WTC11 (cell line): ENCODE data around the gene UGGT1. TPM values are rescaled to one million over a fixed set of nuclear protein-coding genes. Genes with fewer than 3 reads are reported as not detected.

Source experiments
- ATAC-seq: fragments of 200-7000 bp; cut with Tn5 transposase; 2 replicates; pipeline ENCODE4 v1.10.0; 2021; ENCODE audit warnings: mild to moderate bottlenecking, moderate library complexity
- CTCF ChIA-PET: fragments of 300-600 bp; sonication (Branson Sonifier 250); formaldehyde crosslinking; loops from one replicate; lab custom pipeline; 2021; ENCODE audit warnings: antibody characterized with exemption; lab: Charles Lee
- POLR2A ChIA-PET: fragments of 350-600 bp; sonication (Branson Sonifier 250); formaldehyde crosslinking; loops from one replicate; lab custom pipeline; 2021; ENCODE audit warnings: antibody characterized with exemption; lab: Charles Lee
- DNase-seq: peaks from one replicate; pipeline ENCODE4 v3.0.0; 2021; ENCODE audit warnings: low spot score
- H3K27ac Mint-ChIP-seq: 2 replicates; pipeline ENCODE4 v1.8.0; 2021; ENCODE audit warnings: mixed read lengths
- H3K27me3 Mint-ChIP-seq: 2 replicates; pipeline ENCODE4 v1.8.0; 2021; ENCODE audit warnings: low read depth, mild to moderate bottlenecking, moderate library complexity, mixed read lengths
- H3K36me3 Mint-ChIP-seq: 2 replicates; pipeline ENCODE4 v1.8.0; 2021; ENCODE audit warnings: mixed read lengths
- H3K4me1 Mint-ChIP-seq: 2 replicates; pipeline ENCODE4 v1.8.0; 2022; ENCODE audit warnings: mixed read lengths
- H3K4me3 Mint-ChIP-seq: 2 replicates; pipeline ENCODE4 v1.8.0; 2021; ENCODE audit warnings: mild to moderate bottlenecking, moderate library complexity, mixed read lengths
- H3K9me3 Mint-ChIP-seq: 2 replicates; pipeline ENCODE4 v1.8.0; 2021; ENCODE audit warnings: mixed read lengths
- ATF1 ChIP-seq: sonication (generic); formaldehyde crosslinking; IDR thresholded peaks from 2 replicates; pipeline ENCODE4 v1.8.1; 2023; ENCODE audit warnings: mild to moderate bottlenecking, moderate library complexity, missing genetic modification reagents
- ELF4 ChIP-seq: sonication (generic); formaldehyde crosslinking; IDR thresholded peaks from 2 replicates; pipeline ENCODE4 v1.8.1; 2022; ENCODE audit warnings: low read depth, mild to moderate bottlenecking, moderate library complexity, missing genetic modification reagents
- FOXJ3 ChIP-seq: sonication (generic); formaldehyde crosslinking; IDR thresholded peaks from 2 replicates; pipeline ENCODE4 v1.9.0; 2021; ENCODE audit warnings: missing genetic modification reagents, mild to moderate bottlenecking, borderline replicate concordance
- HMGA2 ChIP-seq: fragments of 250-450 bp; sonication (Bioruptor Pico); IDR thresholded peaks from 2 replicates; pipeline ENCODE4 v1.4.0; 2021; ENCODE audit warnings: mild to moderate bottlenecking, moderate library complexity
- JUN ChIP-seq: sonication (generic); formaldehyde crosslinking; IDR thresholded peaks from 2 replicates; pipeline ENCODE4 v1.8.0; 2023; ENCODE audit warnings: mild to moderate bottlenecking, missing genetic modification reagents
- MXD4 ChIP-seq: fragments of 250-450 bp; sonication (Bioruptor Pico); IDR thresholded peaks from 2 replicates; pipeline ENCODE4 v1.8.0; 2021; ENCODE audit warnings: mild to moderate bottlenecking, moderate library complexity, borderline replicate concordance
- NFYB ChIP-seq: sonication (generic); formaldehyde crosslinking; conservative IDR thresholded peaks from 2 replicates; pipeline ENCODE4 v1.8.0; 2022; ENCODE audit warnings: low read depth, missing genetic modification reagents
- NR3C1 ChIP-seq: sonication (generic); formaldehyde crosslinking; conservative IDR thresholded peaks from 2 replicates; pipeline ENCODE4 v1.8.1; 2023; ENCODE audit warnings: low read depth, mild to moderate bottlenecking, missing genetic modification reagents
- PRRX2 ChIP-seq: fragments of 250-450 bp; sonication (Bioruptor Pico); IDR thresholded peaks from 2 replicates; pipeline ENCODE4 v1.8.0; 2021; ENCODE audit warnings: mild to moderate bottlenecking
- ZNF317 ChIP-seq: sonication (generic); formaldehyde crosslinking; IDR thresholded peaks from 2 replicates; pipeline ENCODE4 v1.8.1; 2023; ENCODE audit warnings: low read depth, mild to moderate bottlenecking, moderate library complexity, missing genetic modification reagents, borderline replicate concordance
- ZNF396 ChIP-seq: fragments of 250-450 bp; sonication (Bioruptor Pico); IDR thresholded peaks from 2 replicates; pipeline ENCODE4 v1.8.0; 2021; ENCODE audit warnings: mild to moderate bottlenecking, moderate library complexity, borderline replicate concordance
- total RNA-seq: library from RNA; stranded (reverse); gene quantifications from 3 replicates; pipeline ENCODE4 v1.2.3, GENCODE V29; 2021
- TF ChIP-seq, protein P1 (sequence below): sonication (generic); formaldehyde crosslinking; IDR thresholded peaks from 2 replicates; pipeline ENCODE4 v1.8.1; 2022; ENCODE audit warnings: low read depth, missing genetic modification reagents, borderline replicate concordance
- TF ChIP-seq, protein P2 (sequence below): sonication (generic); formaldehyde crosslinking; IDR thresholded peaks from 2 replicates; pipeline ENCODE4 v1.8.1; 2022; ENCODE audit warnings: mild to moderate bottlenecking, missing genetic modification reagents, moderate library complexity, borderline replicate concordance
- TF ChIP-seq, protein P3 (sequence below): fragments of 250-450 bp; sonication (Bioruptor Pico); IDR thresholded peaks from 2 replicates; pipeline ENCODE4 v1.8.0; 2021; ENCODE audit warnings: mild to moderate bottlenecking
- TF ChIP-seq, protein P4 (sequence below): fragments of 250-450 bp; sonication (Bioruptor Pico); IDR thresholded peaks from 2 replicates; pipeline ENCODE4 v1.9.0; 2021; ENCODE audit warnings: mild to moderate bottlenecking
- TF ChIP-seq, protein P5 (sequence below): sonication (generic); formaldehyde crosslinking; IDR thresholded peaks from 2 replicates; pipeline ENCODE4 v1.8.0; 2023; ENCODE audit warnings: mild to moderate bottlenecking, missing genetic modification reagents
- TF ChIP-seq, protein P6 (sequence below): sonication (generic); formaldehyde crosslinking; IDR thresholded peaks from 2 replicates; pipeline ENCODE4 v1.8.0; 2022; ENCODE audit warnings: mild to moderate bottlenecking, missing genetic modification reagents
- TF ChIP-seq, protein P7 (sequence below): sonication (generic); formaldehyde crosslinking; IDR thresholded peaks from 2 replicates; pipeline ENCODE4 v1.8.0; 2022; ENCODE audit warnings: missing genetic modification reagents

UGGT1 gene
- total RNA-seq, 1 experiment from 2014 or later, result 57.9 TPM

DNA sequence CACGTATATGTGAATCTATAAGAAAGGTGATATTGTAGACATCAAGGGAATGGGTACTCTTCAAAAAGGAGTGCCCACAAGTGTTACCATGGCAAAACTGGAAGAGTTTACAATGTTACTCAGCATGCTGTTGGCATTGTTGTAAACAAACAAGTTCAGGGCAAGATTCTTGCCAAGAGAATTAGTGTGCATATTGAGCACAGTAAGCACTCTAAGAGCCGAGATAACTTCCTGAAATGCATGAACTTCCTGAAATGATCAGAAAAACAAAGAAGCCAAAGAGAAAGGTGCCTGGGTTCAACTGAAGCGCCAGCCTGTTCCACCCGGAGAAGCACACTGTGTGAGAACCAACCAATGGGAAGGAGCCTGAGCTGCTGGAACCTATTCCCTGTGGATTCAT lies 126.7 kb downstream of the UGGT1 start (continued):
- TF ChIP-seq, protein P1, sequence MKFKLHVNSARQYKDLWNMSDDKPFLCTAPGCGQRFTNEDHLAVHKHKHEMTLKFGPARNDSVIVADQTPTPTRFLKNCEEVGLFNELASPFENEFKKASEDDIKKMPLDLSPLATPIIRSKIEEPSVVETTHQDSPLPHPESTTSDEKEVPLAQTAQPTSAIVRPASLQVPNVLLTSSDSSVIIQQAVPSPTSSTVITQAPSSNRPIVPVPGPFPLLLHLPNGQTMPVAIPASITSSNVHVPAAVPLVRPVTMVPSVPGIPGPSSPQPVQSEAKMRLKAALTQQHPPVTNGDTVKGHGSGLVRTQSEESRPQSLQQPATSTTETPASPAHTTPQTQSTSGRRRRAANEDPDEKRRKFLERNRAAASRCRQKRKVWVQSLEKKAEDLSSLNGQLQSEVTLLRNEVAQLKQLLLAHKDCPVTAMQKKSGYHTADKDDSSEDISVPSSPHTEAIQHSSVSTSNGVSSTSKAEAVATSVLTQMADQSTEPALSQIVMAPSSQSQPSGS (CRISPR knock-in tag), result no peak
- TF ChIP-seq, protein P2, sequence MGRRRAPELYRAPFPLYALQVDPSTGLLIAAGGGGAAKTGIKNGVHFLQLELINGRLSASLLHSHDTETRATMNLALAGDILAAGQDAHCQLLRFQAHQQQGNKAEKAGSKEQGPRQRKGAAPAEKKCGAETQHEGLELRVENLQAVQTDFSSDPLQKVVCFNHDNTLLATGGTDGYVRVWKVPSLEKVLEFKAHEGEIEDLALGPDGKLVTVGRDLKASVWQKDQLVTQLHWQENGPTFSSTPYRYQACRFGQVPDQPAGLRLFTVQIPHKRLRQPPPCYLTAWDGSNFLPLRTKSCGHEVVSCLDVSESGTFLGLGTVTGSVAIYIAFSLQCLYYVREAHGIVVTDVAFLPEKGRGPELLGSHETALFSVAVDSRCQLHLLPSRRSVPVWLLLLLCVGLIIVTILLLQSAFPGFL (CRISPR knock-in tag), result no peak
- TF ChIP-seq ATF1, result no peak
- TF ChIP-seq, protein P3, sequence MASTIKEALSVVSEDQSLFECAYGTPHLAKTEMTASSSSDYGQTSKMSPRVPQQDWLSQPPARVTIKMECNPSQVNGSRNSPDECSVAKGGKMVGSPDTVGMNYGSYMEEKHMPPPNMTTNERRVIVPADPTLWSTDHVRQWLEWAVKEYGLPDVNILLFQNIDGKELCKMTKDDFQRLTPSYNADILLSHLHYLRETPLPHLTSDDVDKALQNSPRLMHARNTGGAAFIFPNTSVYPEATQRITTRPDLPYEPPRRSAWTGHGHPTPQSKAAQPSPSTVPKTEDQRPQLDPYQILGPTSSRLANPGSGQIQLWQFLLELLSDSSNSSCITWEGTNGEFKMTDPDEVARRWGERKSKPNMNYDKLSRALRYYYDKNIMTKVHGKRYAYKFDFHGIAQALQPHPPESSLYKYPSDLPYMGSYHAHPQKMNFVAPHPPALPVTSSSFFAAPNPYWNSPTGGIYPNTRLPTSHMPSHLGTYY (CRISPR knock-in tag), result no peak
- TF ChIP-seq, protein P4, sequence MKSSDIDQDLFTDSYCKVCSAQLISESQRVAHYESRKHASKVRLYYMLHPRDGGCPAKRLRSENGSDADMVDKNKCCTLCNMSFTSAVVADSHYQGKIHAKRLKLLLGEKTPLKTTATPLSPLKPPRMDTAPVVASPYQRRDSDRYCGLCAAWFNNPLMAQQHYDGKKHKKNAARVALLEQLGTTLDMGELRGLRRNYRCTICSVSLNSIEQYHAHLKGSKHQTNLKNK (CRISPR knock-in tag), result no peak
- TF ChIP-seq FOXJ3, result no peak

DNA sequence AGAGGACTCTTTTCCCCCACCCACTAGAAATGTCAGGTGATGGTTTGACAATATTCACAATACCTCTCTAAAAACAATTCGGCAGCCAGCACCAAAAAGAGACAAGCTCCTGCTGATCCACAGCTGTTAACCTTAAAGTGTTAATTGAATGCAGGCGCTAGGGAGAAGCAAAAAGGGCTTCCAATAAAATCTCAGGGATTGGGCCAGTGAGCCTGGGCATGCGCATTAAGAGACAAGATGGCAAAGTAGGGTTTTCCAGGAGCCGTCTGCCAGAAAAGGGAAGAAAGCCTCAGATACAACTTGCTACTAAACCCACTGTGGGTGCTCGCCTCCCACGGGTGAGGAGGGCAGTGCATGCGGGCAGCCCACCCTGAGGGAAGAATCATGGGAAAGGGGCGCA lies 128.9 kb downstream of the UGGT1 start:
- peaks cover 5% of the 10 kb centered on the region; the same call in 1 of the 2 replicates for H3K4me1 Mint-ChIP-seq
- POLR2A ChIA-PET, result no interaction called here

More for the DNA sequence above, 128.9 kb downstream of the UGGT1 start:
- DNase-seq (no peak), ATAC-seq (no peak)
- TF ChIP-seq ZNF317 (CRISPR knock-in tag) (no peak), ELF4 (CRISPR knock-in tag) (no peak), NFYB (CRISPR knock-in tag) (no peak), PRRX2 (no peak), ZNF396 (CRISPR knock-in tag) (no peak), JUN (CRISPR knock-in tag) (no peak), HMGA2 (CRISPR knock-in tag) (no peak), MXD4 (no peak), NR3C1 (CRISPR knock-in tag) (no peak)
- TF ChIP-seq, protein P5, sequence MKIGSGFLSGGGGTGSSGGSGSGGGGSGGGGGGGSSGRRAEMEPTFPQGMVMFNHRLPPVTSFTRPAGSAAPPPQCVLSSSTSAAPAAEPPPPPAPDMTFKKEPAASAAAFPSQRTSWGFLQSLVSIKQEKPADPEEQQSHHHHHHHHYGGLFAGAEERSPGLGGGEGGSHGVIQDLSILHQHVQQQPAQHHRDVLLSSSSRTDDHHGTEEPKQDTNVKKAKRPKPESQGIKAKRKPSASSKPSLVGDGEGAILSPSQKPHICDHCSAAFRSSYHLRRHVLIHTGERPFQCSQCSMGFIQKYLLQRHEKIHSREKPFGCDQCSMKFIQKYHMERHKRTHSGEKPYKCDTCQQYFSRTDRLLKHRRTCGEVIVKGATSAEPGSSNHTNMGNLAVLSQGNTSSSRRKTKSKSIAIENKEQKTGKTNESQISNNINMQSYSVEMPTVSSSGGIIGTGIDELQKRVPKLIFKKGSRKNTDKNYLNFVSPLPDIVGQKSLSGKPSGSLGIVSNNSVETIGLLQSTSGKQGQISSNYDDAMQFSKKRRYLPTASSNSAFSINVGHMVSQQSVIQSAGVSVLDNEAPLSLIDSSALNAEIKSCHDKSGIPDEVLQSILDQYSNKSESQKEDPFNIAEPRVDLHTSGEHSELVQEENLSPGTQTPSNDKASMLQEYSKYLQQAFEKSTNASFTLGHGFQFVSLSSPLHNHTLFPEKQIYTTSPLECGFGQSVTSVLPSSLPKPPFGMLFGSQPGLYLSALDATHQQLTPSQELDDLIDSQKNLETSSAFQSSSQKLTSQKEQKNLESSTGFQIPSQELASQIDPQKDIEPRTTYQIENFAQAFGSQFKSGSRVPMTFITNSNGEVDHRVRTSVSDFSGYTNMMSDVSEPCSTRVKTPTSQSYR (CRISPR knock-in tag), result no peak
- TF ChIP-seq, protein P1 (CRISPR knock-in tag), result no peak
- TF ChIP-seq, protein P6, sequence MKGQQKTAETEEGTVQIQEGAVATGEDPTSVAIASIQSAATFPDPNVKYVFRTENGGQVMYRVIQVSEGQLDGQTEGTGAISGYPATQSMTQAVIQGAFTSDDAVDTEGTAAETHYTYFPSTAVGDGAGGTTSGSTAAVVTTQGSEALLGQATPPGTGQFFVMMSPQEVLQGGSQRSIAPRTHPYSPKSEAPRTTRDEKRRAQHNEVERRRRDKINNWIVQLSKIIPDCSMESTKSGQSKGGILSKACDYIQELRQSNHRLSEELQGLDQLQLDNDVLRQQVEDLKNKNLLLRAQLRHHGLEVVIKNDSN (CRISPR knock-in tag), result no peak
- TF ChIP-seq, protein P7, sequence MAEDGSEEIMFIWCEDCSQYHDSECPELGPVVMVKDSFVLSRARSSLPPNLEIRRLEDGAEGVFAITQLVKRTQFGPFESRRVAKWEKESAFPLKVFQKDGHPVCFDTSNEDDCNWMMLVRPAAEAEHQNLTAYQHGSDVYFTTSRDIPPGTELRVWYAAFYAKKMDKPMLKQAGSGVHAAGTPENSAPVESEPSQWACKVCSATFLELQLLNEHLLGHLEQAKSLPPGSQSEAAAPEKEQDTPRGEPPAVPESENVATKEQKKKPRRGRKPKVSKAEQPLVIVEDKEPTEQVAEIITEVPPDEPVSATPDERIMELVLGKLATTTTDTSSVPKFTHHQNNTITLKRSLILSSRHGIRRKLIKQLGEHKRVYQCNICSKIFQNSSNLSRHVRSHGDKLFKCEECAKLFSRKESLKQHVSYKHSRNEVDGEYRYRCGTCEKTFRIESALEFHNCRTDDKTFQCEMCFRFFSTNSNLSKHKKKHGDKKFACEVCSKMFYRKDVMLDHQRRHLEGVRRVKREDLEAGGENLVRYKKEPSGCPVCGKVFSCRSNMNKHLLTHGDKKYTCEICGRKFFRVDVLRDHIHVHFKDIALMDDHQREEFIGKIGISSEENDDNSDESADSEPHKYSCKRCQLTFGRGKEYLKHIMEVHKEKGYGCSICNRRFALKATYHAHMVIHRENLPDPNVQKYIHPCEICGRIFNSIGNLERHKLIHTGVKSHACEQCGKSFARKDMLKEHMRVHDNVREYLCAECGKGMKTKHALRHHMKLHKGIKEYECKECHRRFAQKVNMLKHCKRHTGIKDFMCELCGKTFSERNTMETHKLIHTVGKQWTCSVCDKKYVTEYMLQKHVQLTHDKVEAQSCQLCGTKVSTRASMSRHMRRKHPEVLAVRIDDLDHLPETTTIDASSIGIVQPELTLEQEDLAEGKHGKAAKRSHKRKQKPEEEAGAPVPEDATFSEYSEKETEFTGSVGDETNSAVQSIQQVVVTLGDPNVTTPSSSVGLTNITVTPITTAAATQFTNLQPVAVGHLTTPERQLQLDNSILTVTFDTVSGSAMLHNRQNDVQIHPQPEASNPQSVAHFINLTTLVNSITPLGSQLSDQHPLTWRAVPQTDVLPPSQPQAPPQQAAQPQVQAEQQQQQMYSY (CRISPR knock-in tag), result no peak
- TF ChIP-seq, protein P3 (CRISPR knock-in tag), result no peak
- CTCF ChIA-PET, result no interaction called here
- no peaks in the 10 kb centered on the region for H3K27me3 Mint-ChIP-seq
- no peaks in the 10 kb centered on the region for H3K36me3 Mint-ChIP-seq
- no peak overlapping the region for H3K27ac Mint-ChIP-seq
- H3K4me3 Mint-ChIP-seq, result no peak overlapping the region
- peaks cover 8% of the 10 kb centered on the region for H3K9me3 Mint-ChIP-seq
